ENCODE data around the gene SGIP1. TPM values are rescaled to one million over a fixed set of nuclear protein-coding genes. Genes with fewer than 3 reads are reported as not detected.

SGIP1 gene
- total RNA-seq, 1 donor from 2014 or later: 6.9 TPM

- H3K4me3 ChIP-seq (ENCODE audit: low read depth, low read length): no peak overlapping the region
- TF ChIP-seq CTCF (conservative IDR thresholded peaks at IDR 0.05; ENCODE audit: low read depth, low read length): no peak
Observed at GRCh38 chr1:66550243-66550642, 16.3 kb downstream of the SGIP1 start.

GRCh38 chr1:66552287-66552686 is 18.3 kb downstream of the SGIP1 start:
- no peak for DNase-seq (ENCODE audit: low read depth)
- H3K4me3 ChIP-seq (ENCODE audit: low read depth, low read length): no peak overlapping the region
- TF ChIP-seq CTCF (conservative IDR thresholded peaks at IDR 0.05; ENCODE audit: low read depth, low read length): no peak

More at GRCh38 chr1:66550243-66550642, 16.3 kb downstream of the SGIP1 start:
- no peak for DNase-seq (ENCODE audit: low read depth)

GRCh38 chr1:66552829-66553228 is 18.9 kb downstream of the SGIP1 start:
- no peak overlapping the region for H3K4me3 ChIP-seq (ENCODE audit: low read depth, low read length)
- no peak for DNase-seq (ENCODE audit: low read depth)
- TF ChIP-seq CTCF (conservative IDR thresholded peaks at IDR 0.05; ENCODE audit: low read depth, low read length): no peak

GRCh38 chr1:66553846-66554245 is 19.9 kb downstream of the SGIP1 start:
- DNase-seq (ENCODE audit: low read depth): no peak
- no peak for TF ChIP-seq CTCF (conservative IDR thresholded peaks at IDR 0.05; ENCODE audit: low read depth, low read length)
- no peak overlapping the region for H3K4me3 ChIP-seq (ENCODE audit: low read depth, low read length)

- TF ChIP-seq CTCF (conservative IDR thresholded peaks at IDR 0.05; ENCODE audit: low read depth, low read length): no peak
- no peak overlapping the region for H3K4me3 ChIP-seq (ENCODE audit: low read depth, low read length)
- no peak for DNase-seq (ENCODE audit: low read depth)
Observed at GRCh38 chr1:66556161-66556611, 22.2 kb downstream of the SGIP1 start.

GRCh38 chr1:66557157-66557556 is 23.2 kb downstream of the SGIP1 start:
- DNase-seq (ENCODE audit: low read depth): no peak
- TF ChIP-seq CTCF (conservative IDR thresholded peaks at IDR 0.05; ENCODE audit: low read depth, low read length): no peak
- no peak overlapping the region for H3K4me3 ChIP-seq (ENCODE audit: low read depth, low read length)

- DNase-seq (ENCODE audit: low read depth): no peak
- no peak overlapping the region for H3K4me3 ChIP-seq (ENCODE audit: low read depth, low read length)
- TF ChIP-seq CTCF (conservative IDR thresholded peaks at IDR 0.05; ENCODE audit: low read depth, low read length): no peak
Observed at GRCh38 chr1:66559517-66559916, 25.6 kb downstream of the SGIP1 start.
